SK-N-SH (cell line): ENCODE results near the gene ADGRA1. TPM values are rescaled to one million over a fixed set of nuclear protein-coding genes. Genes with fewer than 3 reads are reported as not detected.

Experiments
- CTCF ChIA-PET: fragments of 300-600, 350-600 bp; formaldehyde crosslinking; extraction: SDS; loops from one replicate; lab custom pipeline; 2021; lab: Yijun Ruan, JAX
- POLR2A ChIA-PET: fragments of 350-600 bp; sonication (Branson Sonifier 250); formaldehyde crosslinking; extraction: SDS; loops from one replicate; lab custom pipeline; 2020; ENCODE audit warnings: antibody characterized with exemption, inconsistent platforms; lab: Yijun Ruan, JAX
- DNase-seq: peaks from one replicate; pipeline ENCODE4 v3.0.0; 2012
- H2AFZ ChIP-seq: fragments of 200-600 bp; sonication (generic); 2 replicates; pipeline ENCODE4 v1.8.1; 2016; ENCODE audit warnings: antibody characterized with exemption, mild to moderate bottlenecking, low read depth
- H3F3A ChIP-seq: fragments of 200-600 bp; sonication (generic); replicated peaks from 2 replicates; pipeline ENCODE3; 2016; ENCODE audit warnings: antibody characterized with exemption, mild to moderate bottlenecking; ENCODE audit not compliant: insufficient read depth
- H3K27ac ChIP-seq, 2 experiments: fragments of 200-500 bp in 1 of 2; fragments of 200-600 bp in 1 of 2; sonication (Bioruptor generic) in 1 of 2; sonication (generic), shearing (Covaris generic) in 1 of 2; 2 replicates each; pipeline versions ENCODE4 v1.5.1 to v1.6.1; 2014 to 2016; ENCODE audit warnings: low read depth in 2 of 2, inconsistent platforms in 1 of 2, low read length in 1 of 2, mild to moderate bottlenecking in 1 of 2, mixed read lengths in 1 of 2
- H3K27me3 ChIP-seq: fragments of 200-600 bp; sonication (generic), shearing (Covaris generic); 2 replicates; pipeline ENCODE4 v1.6.1; 2016; ENCODE audit warnings: mixed run types; ENCODE audit not compliant: insufficient read depth
- H3K36me3 ChIP-seq, 2 experiments: fragments of 200-500 bp in 1 of 2; fragments of 200-600 bp in 1 of 2; sonication (Bioruptor generic) in 1 of 2; sonication (generic) in 1 of 2; replicated peaks in 1 of 2; 2 replicates each; pipeline versions ENCODE3 to v1.5.1; 2014 to 2016; ENCODE audit warnings: low read length in 1 of 2, mild to moderate bottlenecking in 1 of 2; ENCODE audit not compliant: insufficient read depth in 2 of 2, control insufficient read depth in 1 of 2
- H3K4me1 ChIP-seq, 2 experiments: fragments of 200-500 bp in 1 of 2; fragments of 200-600 bp in 1 of 2; sonication (Bioruptor generic) in 1 of 2; sonication (generic), shearing (Covaris generic) in 1 of 2; 2 replicates each; pipeline versions ENCODE4 v1.5.1 to v1.6.1; 2014 to 2016; ENCODE audit warnings: low read depth in 1 of 2, low read length in 1 of 2, mixed run types in 1 of 2; ENCODE audit not compliant: insufficient read depth in 2 of 2, control insufficient read depth in 1 of 2
- H3K4me2 ChIP-seq: fragments of 200-600 bp; sonication (generic), shearing (Covaris generic); 2 replicates; pipeline ENCODE4 v1.6.1; 2017; ENCODE audit warnings: mixed run types
- H3K4me3 ChIP-seq, 2 experiments: fragments of 200-500 bp in 1 of 2; fragments of 200-600 bp in 1 of 2; sonication (Bioruptor generic) in 1 of 2; sonication (generic), shearing (Covaris generic) in 1 of 2; 2 replicates each; pipeline versions ENCODE4 v1.5.1 to v1.8.1; 2014 to 2016; ENCODE audit warnings: low read depth in 2 of 2, inconsistent platforms in 1 of 2, low read length in 1 of 2, mild to moderate bottlenecking in 1 of 2, mixed read lengths in 1 of 2, moderate library complexity in 1 of 2
- H3K79me2 ChIP-seq: fragments of 200-600 bp; sonication (generic); 2 replicates; pipeline ENCODE4 v1.8.1; 2017; ENCODE audit warnings: mild to moderate bottlenecking; ENCODE audit not compliant: insufficient read depth
- H3K9ac ChIP-seq: fragments of 200-600 bp; sonication (generic); 2 replicates; pipeline ENCODE4 v1.6.1; 2017; ENCODE audit warnings: mixed run types
- H3K9me2 ChIP-seq: fragments of 200-600 bp; sonication (generic); 2 replicates; pipeline ENCODE4 v1.6.1; 2017; ENCODE audit warnings: mixed run types
- H3K9me3 ChIP-seq: fragments of 200-600 bp; sonication (generic); 2 replicates; pipeline ENCODE4 v1.6.1; 2017; ENCODE audit warnings: mixed run types, mild to moderate bottlenecking, moderate library complexity
- H4K20me1 ChIP-seq: fragments of 200-600 bp; sonication (generic); 2 replicates; pipeline ENCODE4 v1.6.1; 2017; ENCODE audit warnings: mild to moderate bottlenecking, mixed run types; ENCODE audit not compliant: insufficient read depth
- CHD2 ChIP-seq: fragments of 150-350 bp; IDR thresholded peaks from 2 replicates; pipeline ENCODE4 v1.6.1; 2018; ENCODE audit warnings: low read length; ENCODE audit not compliant: partially characterized antibody
- EZH2phosphoT487 ChIP-seq: fragments of 200-600 bp; sonication (generic); IDR thresholded peaks from 2 replicates; pipeline ENCODE4 v1.6.1; 2017; ENCODE audit warnings: low read depth, mixed run types, mild to moderate bottlenecking, antibody characterized with exemption, moderate library complexity, borderline replicate concordance
- FOXJ3 ChIP-seq: sonication (generic); formaldehyde crosslinking; IDR thresholded peaks from 2 replicates; pipeline ENCODE4 v1.5.1; 2020; ENCODE audit warnings: mild to moderate bottlenecking, missing genetic modification reagents
- FOXM1 ChIP-seq: IDR thresholded peaks from 2 replicates; pipeline ENCODE4 v1.4.0; 2012; ENCODE audit warnings: low read depth, mild to moderate bottlenecking
- GABPA ChIP-seq: IDR thresholded peaks from 2 replicates; pipeline ENCODE4 v1.4.0; 2012; ENCODE audit warnings: low read depth, mild to moderate bottlenecking
- GATA2 ChIP-seq: sonication (generic); formaldehyde crosslinking; IDR thresholded peaks from 2 replicates; pipeline ENCODE4 v1.5.0; 2020; ENCODE audit warnings: mild to moderate bottlenecking, missing genetic modification reagents
- MEF2A ChIP-seq: IDR thresholded peaks from 2 replicates; pipeline ENCODE4 v1.4.0; 2012; ENCODE audit warnings: low read depth, borderline replicate concordance
- NFIC ChIP-seq: IDR thresholded peaks from 2 replicates; pipeline ENCODE4 v1.4.0; 2012; ENCODE audit warnings: borderline replicate concordance
- NRF1 ChIP-seq: IDR thresholded peaks from 2 replicates; pipeline ENCODE4 v1.6.1; 2012; ENCODE audit warnings: low read depth, mild to moderate bottlenecking, low read length
- POLR2AphosphoS5 ChIP-seq: IDR thresholded peaks from 2 replicates; pipeline ENCODE4 v1.6.1; 2012; ENCODE audit warnings: low read depth, low read length
- RAD21 ChIP-seq: IDR thresholded peaks from 2 replicates; pipeline ENCODE4 v1.6.1; 2012; ENCODE audit warnings: mild to moderate bottlenecking, low read length
- RFX5 ChIP-seq: IDR thresholded peaks from 2 replicates; pipeline ENCODE4 v1.6.1; 2012; ENCODE audit warnings: mild to moderate bottlenecking, improper control_type of control experiment, low read length
- SIN3A ChIP-seq: IDR thresholded peaks from 2 replicates; pipeline ENCODE4 v1.6.1; 2012; ENCODE audit warnings: low read depth, mild to moderate bottlenecking, low read length, moderate library complexity, borderline replicate concordance
- SMC3 ChIP-seq: IDR thresholded peaks from 2 replicates; pipeline ENCODE4 v1.6.1; 2012; ENCODE audit warnings: low read depth, low read length, improper control_type of control experiment
- TAF1 ChIP-seq: IDR thresholded peaks from 2 replicates; pipeline ENCODE4 v1.6.1; 2012; ENCODE audit warnings: low read depth, mild to moderate bottlenecking, low read length, moderate library complexity, borderline replicate concordance
- TEAD4 ChIP-seq: IDR thresholded peaks from 2 replicates; pipeline ENCODE4 v1.4.0; 2012; ENCODE audit warnings: mild to moderate bottlenecking, borderline replicate concordance; ENCODE audit not compliant: insufficient read depth
- WGBS: methylation state at CpG from one replicate; pipeline ENCODE4 v1.1.6; 2017; ENCODE audit warnings: low lambda C conversion rate; 5-methylcytosine and 5-hydroxymethylcytosine counted together
- polyA plus RNA-seq, 3 experiments: library from polyadenylated mRNA; depleted of rRNA; stranded (reverse); fragments of >200 nt; gene quantifications; 2 replicates each; pipeline ENCODE4 v1.2.3, GENCODE V29; 2012
- TF ChIP-seq, protein P1 (sequence below): IDR thresholded peaks from 2 replicates; pipeline ENCODE4 v1.4.0; 2012; ENCODE audit warnings: low read depth
- TF ChIP-seq, protein P2 (sequence below): fragments of 150-350 bp; IDR thresholded peaks from 2 replicates; pipeline ENCODE4 v1.6.1; 2017; ENCODE audit warnings: antibody characterized with exemption, low read length, low read depth, borderline replicate concordance

The ADGRA1 gene
- polyA plus RNA-seq, 1 of the 3 experiments (the other 2 are of a cell fraction): not detected

GRCh38 chr10:133094286-133094685 lies 6.6 kb downstream of the ADGRA1 start:
- Histone ChIP-seq H3F3A (no peaks in the 10 kb centered on the region), H3K9ac (no peak overlapping the region), H3K27me3 (peaks cover 10% of the 10 kb centered on the region; the same call in 1 of the 2 replicates), H2AFZ (no peak overlapping the region), H4K20me1 (no peaks in the 10 kb centered on the region), H3K79me2 (no peaks in the 10 kb centered on the region), H3K9me2 (no peaks in the 10 kb centered on the region), H3K4me3 (no peak overlapping the region), H3K27ac (no peak overlapping the region), H3K4me1 (no peaks in the 10 kb centered on the region), H3K36me3 (no peaks in the 10 kb centered on the region), H3K4me2 (no peak overlapping the region), H3K9me3 (no peaks in the 10 kb centered on the region)
- ChIA-PET CTCF (no interaction called here), POLR2A (no interaction called here)
- TF ChIP-seq EZH2phosphoT487 (no peak), GATA2 (CRISPR knock-in tag) (no peak), POLR2AphosphoS5 (no peak), NRF1 (no peak), GABPA (no peak)
- no peak for DNase-seq
- WGBS: 72% methylated on average over 11 of the region's 22 CpGs

- DNase-seq: no peak
- peaks cover 7% of the 10 kb centered on the region; the same call in 1 of the 2 replicates for H3K27me3 ChIP-seq
- H3K9ac ChIP-seq: no peak overlapping the region
- no peaks in the 10 kb centered on the region for H3K36me3 ChIP-seq
- WGBS: 29% methylated on average over 8 of the region's 17 CpGs
- no peaks in the 10 kb centered on the region for H3K9me2 ChIP-seq
- no peak overlapping the region for H3K27ac ChIP-seq
- no peak overlapping the region for H3K4me3 ChIP-seq
- no peak overlapping the region for H3K4me2 ChIP-seq
- POLR2A ChIA-PET: no interaction called here
- no peaks in the 10 kb centered on the region for H4K20me1 ChIP-seq
- no peaks in the 10 kb centered on the region for H3F3A ChIP-seq
- no peaks in the 10 kb centered on the region for H3K9me3 ChIP-seq
- H3K4me1 ChIP-seq: no peaks in the 10 kb centered on the region
- CTCF ChIA-PET: no interaction called here
- TF ChIP-seq GABPA (no peak), MEF2A (no peak), RFX5 (no peak), TAF1 (no peak), FOXM1 (no peak), EZH2phosphoT487 (no peak), SIN3A (no peak), NFIC (no peak), SMC3 (no peak), FOXJ3 (no peak), RAD21 (no peak), TEAD4 (no peak), CHD2 (no peak)
- TF ChIP-seq, protein P1, sequence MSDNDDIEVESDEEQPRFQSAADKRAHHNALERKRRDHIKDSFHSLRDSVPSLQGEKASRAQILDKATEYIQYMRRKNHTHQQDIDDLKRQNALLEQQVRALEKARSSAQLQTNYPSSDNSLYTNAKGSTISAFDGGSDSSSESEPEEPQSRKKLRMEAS: no peak
- TF ChIP-seq, protein P2, sequence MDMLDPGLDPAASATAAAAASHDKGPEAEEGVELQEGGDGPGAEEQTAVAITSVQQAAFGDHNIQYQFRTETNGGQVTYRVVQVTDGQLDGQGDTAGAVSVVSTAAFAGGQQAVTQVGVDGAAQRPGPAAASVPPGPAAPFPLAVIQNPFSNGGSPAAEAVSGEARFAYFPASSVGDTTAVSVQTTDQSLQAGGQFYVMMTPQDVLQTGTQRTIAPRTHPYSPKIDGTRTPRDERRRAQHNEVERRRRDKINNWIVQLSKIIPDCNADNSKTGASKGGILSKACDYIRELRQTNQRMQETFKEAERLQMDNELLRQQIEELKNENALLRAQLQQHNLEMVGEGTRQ: no peak
- H2AFZ ChIP-seq: no peak overlapping the region
- no peaks in the 10 kb centered on the region for H3K79me2 ChIP-seq
These were observed 7.1 kb downstream of the ADGRA1 start for GRCh38 chr10:133094866-133095265.
